Esophagus (tissue), 2 donors: ENCODE measurements around the gene CCL4. TPM values are rescaled to one million over a fixed set of nuclear protein-coding genes. Genes with fewer than 3 reads are reported as not detected.
"Not testable (repeated sequence)": the region's sequence is repeated elsewhere in the genome, so short reads cannot be mapped to it uniquely, and the experiment has no call there.

Source experiments
- H3K27ac ChIP-seq, 2 donors: one replicate each; pipeline ENCODE4 v1.5.1; 2013; ENCODE audit warnings: low read depth in 2 of 2, mild to moderate bottlenecking in 2 of 2, inconsistent platforms in 1 of 2, low read length in 1 of 2, moderate library complexity in 1 of 2
- H3K27me3 ChIP-seq, 2 donors: one replicate each; pipeline ENCODE4 v1.6.1; 2013; ENCODE audit warnings: low read length in 2 of 2, control low read depth in 1 of 2, mild to moderate bottlenecking in 1 of 2; ENCODE audit not compliant: insufficient read depth in 2 of 2, control insufficient read depth in 1 of 2
- H3K36me3 ChIP-seq, 2 donors: one replicate each; pipeline ENCODE4 v1.6.1; 2013; ENCODE audit warnings: low read length in 1 of 2; ENCODE audit not compliant: control insufficient read depth in 2 of 2, insufficient read depth in 2 of 2
- H3K4me1 ChIP-seq, 2 donors: one replicate each; pipeline ENCODE4 v1.6.1; 2013; ENCODE audit warnings: low read length in 1 of 2; ENCODE audit not compliant: control insufficient read depth in 2 of 2, insufficient read depth in 2 of 2
- H3K4me3 ChIP-seq, 2 donors: one replicate each; pipeline ENCODE4 v1.5.1; 2013; ENCODE audit warnings: low read length in 2 of 2, mild to moderate bottlenecking in 2 of 2, low read depth in 1 of 2, moderate library complexity in 1 of 2
- H3K9me3 ChIP-seq, 2 donors: one replicate each; pipeline ENCODE4 v1.6.1; 2013; ENCODE audit warnings: mild to moderate bottlenecking in 2 of 2, low read depth in 1 of 2, low read length in 1 of 2, moderate library complexity in 1 of 2; ENCODE audit not compliant: control insufficient read depth in 2 of 2, insufficient read depth in 1 of 2
- WGBS, 2 donors: extraction: QIAGEN DNeasy Blood & Tissue Kit; methylation state at CpG; one replicate each; pipeline ENCODE4 v1.1.7; 2013; 5-methylcytosine and 5-hydroxymethylcytosine counted together
- polyA plus RNA-seq, 2 donors: library from polyadenylated mRNA; stranded (reverse); fragments of 200-250 nt; gene quantifications; one replicate each; pipeline ENCODE4 v1.2.3, GENCODE V29; 2013
- donor health status: healthy with polysubstance abuse.
- donor health status: Bipolar disorder and iron deficiency.

Gene CCL4
- polyA plus RNA-seq, 2 donors: 1.8 TPM

DNA sequence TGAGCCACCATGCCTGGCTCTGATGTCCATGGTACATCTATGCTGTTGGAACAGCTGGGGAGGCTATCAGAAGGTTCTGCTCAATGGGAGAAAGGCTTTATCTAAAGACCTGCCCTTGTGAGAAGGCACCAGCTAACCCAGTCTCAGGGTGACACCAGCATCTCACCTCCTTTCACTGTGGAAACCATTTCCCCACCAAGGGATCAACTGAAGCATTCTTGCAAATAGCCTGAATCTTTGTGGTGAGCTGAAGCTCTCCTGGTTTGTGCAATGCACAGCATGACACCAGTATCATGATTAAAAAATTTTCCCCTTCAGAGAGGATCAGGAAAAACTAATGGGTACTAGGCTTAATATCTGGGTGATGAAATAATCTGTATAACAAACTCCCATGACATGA is 34.5 kb upstream of the CCL4 start:
- Histone ChIP-seq H3K27me3 (no peaks in the 10 kb centered on the region), H3K27ac (no peak overlapping the region), H3K4me1 (no peaks in the 10 kb centered on the region), H3K4me3 (no peak overlapping the region), H3K9me3 (peaks cover 0 to 4% of the 10 kb centered on the region in 2 donors), H3K36me3 (no peaks in the 10 kb centered on the region)

DNA sequence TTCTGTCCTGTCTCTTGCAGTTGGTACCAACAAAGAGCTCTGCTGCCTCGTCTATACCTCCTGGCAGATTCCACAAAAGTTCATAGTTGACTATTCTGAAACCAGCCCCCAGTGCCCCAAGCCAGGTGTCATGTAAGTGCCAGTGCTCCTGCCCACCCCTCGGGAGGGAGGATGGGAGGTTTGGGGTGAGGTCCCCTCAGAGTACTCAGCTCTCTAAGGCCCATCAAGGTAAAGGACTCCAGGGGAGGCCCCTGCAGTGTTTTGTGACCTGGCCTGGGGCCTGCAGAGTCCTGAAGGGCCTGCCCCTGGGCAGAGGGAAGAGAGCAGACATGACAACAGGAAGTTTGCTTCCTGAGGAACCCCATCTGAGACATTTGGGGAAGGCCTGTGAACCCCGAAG is 33.2 kb upstream of the CCL4 start:
- WGBS, 2 donors: 67 to 70% methylated on average over 3 of the region's 3 CpGs
- H3K9me3 ChIP-seq: peaks cover 0 to 4% of the 10 kb centered on the region in 2 donors
- H3K4me1 ChIP-seq: no peaks in the 10 kb centered on the region
- H3K36me3 ChIP-seq: no peaks in the 10 kb centered on the region
- H3K27me3 ChIP-seq: no peaks in the 10 kb centered on the region
- no peak overlapping the region for H3K4me3 ChIP-seq
- H3K27ac ChIP-seq: no peak overlapping the region

DNA sequence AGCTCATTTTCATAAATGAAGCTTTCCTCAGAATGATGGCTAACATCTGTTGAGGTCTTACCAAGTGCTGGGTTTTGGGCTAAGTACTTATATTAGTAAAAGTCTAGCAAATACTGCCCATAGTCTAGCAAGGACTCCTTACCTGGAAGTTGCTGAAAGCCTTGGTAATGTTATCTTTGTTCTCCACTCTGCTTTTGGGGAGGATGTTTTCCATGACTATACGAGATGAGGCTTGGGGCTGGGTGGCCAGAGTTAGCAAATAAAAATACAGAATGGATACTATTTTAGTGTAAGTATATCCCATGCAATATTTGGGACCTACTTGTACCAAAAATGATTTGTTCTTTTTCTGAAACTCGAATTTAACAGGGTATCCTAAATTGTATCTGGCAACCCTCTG is 31.9 kb upstream of the CCL4 start:
- Histone ChIP-seq H3K4me3 (no peak overlapping the region), H3K9me3 (no peaks in the 10 kb centered on the region)
- WGBS, 2 donors: 61 to 62% methylated on average over 2 of the region's 2 CpGs

DNA sequence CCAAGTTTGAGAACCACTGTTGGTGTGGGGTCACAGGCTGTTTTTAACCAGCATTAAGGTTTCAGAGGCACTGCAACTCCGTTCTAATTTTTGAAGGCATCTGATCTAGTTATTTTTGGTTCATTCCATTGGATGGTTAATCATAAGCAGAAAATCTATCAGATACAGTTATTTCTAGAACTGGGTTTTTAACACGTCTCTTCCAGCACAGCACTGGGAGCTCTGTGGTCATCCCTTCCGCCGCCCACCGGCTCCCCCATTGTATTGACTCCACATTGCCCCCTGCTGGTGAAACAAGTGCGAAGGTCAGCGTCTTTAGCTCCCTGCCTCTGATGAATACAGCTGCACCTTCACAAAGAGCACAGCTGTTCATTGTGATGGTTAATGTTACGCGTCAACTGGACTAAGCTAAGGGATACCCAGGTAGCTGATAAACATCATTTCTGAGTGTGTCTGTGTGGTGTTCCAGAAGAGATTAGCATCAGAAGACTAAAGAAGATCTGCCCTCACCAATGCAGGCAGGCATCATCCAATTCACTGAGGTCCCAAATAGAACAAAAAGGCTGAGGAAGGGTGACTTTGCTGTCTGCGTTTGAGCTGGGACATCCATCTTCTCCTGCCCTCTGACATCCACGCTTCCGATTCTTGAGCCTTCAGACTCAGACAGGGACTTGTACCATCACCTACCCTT is 31.1 kb upstream of the CCL4 start:
- H3K4me3 ChIP-seq: no peak overlapping the region
- no peaks in the 10 kb centered on the region for H3K27me3 ChIP-seq
- no peaks in the 10 kb centered on the region for H3K4me1 ChIP-seq
- no peak overlapping the region for H3K27ac ChIP-seq
- H3K9me3 ChIP-seq: no peaks in the 10 kb centered on the region
- no peaks in the 10 kb centered on the region for H3K36me3 ChIP-seq
- WGBS, 2 donors: 33 to 41% methylated on average over 12 of the region's 12 CpGs

More for the DNA sequence above, 31.9 kb upstream of the CCL4 start:
- Histone ChIP-seq H3K36me3 (no peaks in the 10 kb centered on the region), H3K4me1 (no peaks in the 10 kb centered on the region), H3K27ac (no peak overlapping the region), H3K27me3 (no peaks in the 10 kb centered on the region)

DNA sequence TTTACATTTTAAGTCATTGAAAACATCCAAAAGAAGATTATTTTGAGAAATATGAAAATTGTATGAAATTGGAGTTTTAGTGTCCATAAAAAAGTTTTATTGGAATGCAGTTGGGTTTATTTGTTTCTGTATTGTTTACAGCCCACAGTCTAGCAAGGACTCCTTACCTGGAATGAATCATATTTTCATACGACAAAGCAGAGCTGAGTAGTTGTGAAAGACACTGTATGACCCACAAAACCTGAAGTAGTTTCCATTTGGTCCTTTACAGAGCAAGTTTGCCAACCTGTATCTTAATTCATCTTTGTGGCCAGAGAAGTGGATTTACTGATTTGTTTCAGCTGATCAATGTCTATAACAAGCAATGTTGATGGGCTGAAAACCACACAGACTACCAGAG is 29.3 kb upstream of the CCL4 start:
- no peaks in the 10 kb centered on the region for H3K4me1 ChIP-seq

DNA sequence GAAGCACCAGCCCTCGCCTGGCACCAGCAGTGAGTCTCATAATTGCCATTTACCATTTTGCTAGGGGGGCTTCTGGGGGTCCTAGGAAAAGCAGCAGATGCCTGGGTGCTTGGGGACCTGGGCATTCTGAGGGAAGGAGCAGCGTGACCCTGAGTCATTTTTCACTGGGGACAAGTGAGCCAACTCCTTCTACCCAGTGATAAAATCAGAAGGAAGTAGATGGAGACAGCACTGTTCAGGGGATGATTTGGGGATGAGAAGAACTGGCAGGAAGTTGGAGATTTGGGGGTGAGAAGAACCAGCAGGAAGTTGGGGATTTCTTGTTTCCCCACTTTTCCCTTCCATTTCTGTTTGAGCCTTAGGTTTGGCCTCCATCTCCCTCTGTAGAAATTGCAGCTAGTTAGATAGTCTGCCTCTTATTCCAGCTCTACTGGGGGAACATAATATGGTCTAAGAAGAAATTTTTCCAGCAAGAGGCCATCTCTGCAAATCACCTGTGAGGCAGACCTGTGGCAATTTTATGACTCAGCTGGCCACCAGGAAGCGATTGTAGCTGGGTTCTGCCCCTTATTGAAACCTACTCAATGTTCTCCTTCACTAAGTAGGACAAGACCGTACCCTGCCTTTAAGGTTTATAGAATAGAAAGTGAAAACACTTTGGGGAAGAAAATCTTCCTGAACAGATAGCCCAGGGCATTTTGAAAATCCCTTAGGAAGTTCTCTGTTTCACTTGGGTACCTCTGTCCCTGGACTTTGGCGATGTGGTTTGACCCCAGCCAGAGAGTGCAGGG is 21.8 kb upstream of the CCL4 start:
- not testable (repeated sequence) for H3K27me3 ChIP-seq, H3K9me3 ChIP-seq, H3K4me1 ChIP-seq, H3K36me3 ChIP-seq, H3K4me3 ChIP-seq, H3K27ac ChIP-seq
- 70 to 73% methylated on average over 5 of the region's 5 CpGs for WGBS, 2 donors

More for the DNA sequence above, 29.3 kb upstream of the CCL4 start:
- H3K4me3 ChIP-seq: no peak overlapping the region
- WGBS, 2 donors: 60 to 73% methylated on average over 1 of the region's 1 CpG
- no peaks in the 10 kb centered on the region for H3K27me3 ChIP-seq
- peaks cover 0 to 2% of the 10 kb centered on the region in 2 donors for H3K9me3 ChIP-seq
- H3K27ac ChIP-seq: no peak overlapping the region
- H3K36me3 ChIP-seq: no peaks in the 10 kb centered on the region

DNA sequence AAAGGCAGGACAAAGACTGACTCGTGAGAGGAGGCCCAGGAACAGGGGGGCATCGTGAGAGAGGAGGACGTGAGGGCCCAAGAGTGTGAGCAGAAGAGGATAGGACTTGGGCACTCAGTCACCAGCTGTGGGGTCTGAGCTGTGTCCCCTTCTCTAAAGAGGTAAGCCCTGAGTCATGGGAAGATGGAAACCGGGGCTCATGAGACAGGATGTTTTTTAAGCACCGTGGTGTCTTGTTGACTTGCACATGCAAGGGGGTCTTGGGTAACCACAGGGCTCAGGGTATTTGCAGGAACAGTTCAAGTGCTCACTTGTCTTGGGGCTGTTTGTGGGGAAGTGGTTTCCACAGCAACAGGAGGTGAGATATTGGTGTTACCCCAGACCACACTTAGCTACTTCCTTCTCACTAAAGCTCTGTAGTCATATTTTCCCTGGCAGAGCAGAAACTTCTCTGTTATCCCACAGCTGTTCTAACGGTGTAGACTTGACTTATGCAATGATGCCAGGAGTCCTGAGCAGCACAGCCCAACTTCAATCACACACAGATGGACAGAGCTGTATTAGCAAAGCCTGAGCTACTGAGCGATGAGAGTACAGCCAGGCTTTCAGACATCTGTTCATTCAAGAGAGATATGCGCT is 21.0 kb upstream of the CCL4 start:
- not testable (repeated sequence) for H3K9me3 ChIP-seq, H3K4me1 ChIP-seq, H3K36me3 ChIP-seq, H3K27me3 ChIP-seq, H3K4me3 ChIP-seq
- peak overlapping the region in 1 of 2 donors; percentile 21 for H3K27ac ChIP-seq
- WGBS, 2 donors: 59 to 60% methylated on average over 7 to 8 of the region's 8 CpGs

DNA sequence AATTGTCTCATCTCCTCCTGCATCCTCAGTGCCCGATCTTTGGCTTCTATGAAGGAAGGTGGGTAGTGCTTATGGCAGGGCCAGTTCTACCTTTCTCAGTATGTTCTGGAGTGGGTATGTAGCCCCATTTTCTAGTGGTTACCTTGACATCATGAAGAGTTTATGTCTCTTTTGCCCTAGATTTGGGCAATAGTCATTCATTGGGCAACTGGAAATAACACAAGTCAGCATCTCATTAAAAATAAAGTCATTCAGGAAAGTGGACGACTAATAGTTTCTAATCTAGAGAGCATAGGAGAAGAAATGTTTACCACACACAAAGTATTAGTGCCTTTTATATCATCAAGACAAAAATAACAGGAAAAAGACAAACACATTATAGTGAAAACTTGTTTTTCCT is 19.9 kb upstream of the CCL4 start:
- 80 to 86% methylated on average over 2 of the region's 2 CpGs for WGBS, 2 donors
- H3K9me3 ChIP-seq, H3K27ac ChIP-seq, H3K27me3 ChIP-seq, H3K4me3 ChIP-seq, H3K4me1 ChIP-seq, H3K36me3 ChIP-seq: not testable (repeated sequence)

DNA sequence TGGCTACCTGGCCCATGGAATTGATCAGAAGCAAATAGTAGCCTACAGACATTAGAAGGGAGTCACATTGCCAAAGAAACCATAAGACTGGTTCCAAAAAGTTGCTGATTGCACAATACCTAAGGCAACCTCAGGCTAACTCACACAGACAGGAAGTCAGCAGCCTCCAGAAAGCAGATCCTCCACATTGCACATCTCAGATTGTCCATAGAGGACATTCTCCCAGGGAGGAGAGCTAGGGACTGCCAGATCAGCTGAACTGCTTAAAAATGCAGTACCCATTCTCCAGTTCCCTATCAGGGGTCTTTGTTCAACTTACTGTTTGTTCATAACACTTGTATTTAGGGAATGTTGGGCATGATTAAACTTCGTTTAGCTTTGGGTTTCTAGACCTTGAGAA is 17.9 kb upstream of the CCL4 start:
- no peaks in the 10 kb centered on the region for H3K4me1 ChIP-seq
- 35 to 36% methylated on average over 1 of the region's 1 CpG for WGBS, 2 donors

More for the DNA sequence above, 17.9 kb upstream of the CCL4 start:
- no peaks in the 10 kb centered on the region for H3K27me3 ChIP-seq
- H3K27ac ChIP-seq: no peak overlapping the region
- no peak overlapping the region for H3K4me3 ChIP-seq
- no peaks in the 10 kb centered on the region for H3K9me3 ChIP-seq
- no peaks in the 10 kb centered on the region for H3K36me3 ChIP-seq
